C4-2B (cell line): ENCODE results near the gene REM1.
"Not testable (repeated sequence)": the region's sequence is repeated elsewhere in the genome, so short reads cannot be mapped to it uniquely, and the experiment has no call there.

Experiments
- H3K27ac ChIP-seq: fragments of 450-650 bp; 2 replicates; pipeline ENCODE4 v1.5.1; 2017
- CTCF ChIP-seq: fragments of 450-650 bp; conservative IDR thresholded peaks from 2 replicates; pipeline ENCODE4 v1.5.1; 2017; ENCODE audit warnings: mild to moderate bottlenecking
- ZFX ChIP-seq: fragments of 450-650 bp; IDR thresholded peaks from 2 replicates; pipeline ENCODE4 v1.6.1; 2017

The REM1 gene

GRCh38 chr20:31508517-31509244 lies 33.6 kb downstream of the REM1 start:
- no peak overlapping the region for H3K27ac ChIP-seq
- TF ChIP-seq CTCF (no peak), ZFX (no peak)

DNA sequence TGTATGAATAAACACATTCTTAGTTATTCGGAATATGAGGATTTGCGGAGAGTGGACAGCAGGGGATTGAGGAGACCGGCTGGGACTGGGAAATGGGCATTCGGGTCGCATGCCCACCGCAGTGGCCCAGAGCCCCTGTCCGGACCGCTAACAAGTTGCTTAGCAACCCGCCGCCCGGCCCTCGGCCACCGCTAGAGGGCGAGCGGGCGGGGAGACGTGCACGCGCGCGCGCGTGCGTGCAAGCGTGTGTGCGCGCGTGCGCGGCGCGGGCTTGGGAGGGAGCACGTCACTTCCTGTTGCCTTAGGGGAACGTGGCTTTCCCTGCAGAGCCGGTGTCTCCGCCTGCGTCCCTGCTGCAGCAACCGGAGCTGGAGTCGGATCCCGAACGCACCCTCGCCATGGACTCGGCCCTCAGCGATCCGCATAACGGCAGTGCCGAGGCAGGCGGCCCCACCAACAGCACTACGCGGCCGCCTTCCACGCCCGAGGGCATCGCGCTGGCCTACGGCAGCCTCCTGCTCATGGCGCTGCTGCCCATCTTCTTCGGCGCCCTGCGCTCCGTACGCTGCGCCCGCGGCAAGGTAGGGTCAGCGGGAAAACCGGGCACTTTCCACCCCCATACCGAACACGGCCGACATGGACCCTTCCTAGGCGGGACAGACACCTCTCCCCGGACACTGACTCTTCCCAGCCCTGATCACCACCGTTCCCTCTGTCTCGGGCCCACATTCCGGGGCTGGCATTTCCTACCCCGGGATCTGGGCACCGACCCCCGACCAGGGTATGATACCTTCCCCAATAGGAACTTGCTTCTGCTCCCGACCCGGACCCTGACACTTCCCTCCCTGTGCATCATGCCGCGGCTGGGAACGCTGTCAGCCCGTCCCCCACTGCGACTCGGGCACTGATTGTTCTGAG lies 39.3 kb downstream of the REM1 start, which contains the start of gene HM13:
Gene HM13 (plus strand): TSS at position 289 of the 918 bp plus-strand sequence. CDS start 110 bp downstream, at position 399.
- TF ChIP-seq ZFX (peak; percentile 82; the same call in 1 of the 2 replicates), CTCF (peak; percentile 100)
- peak within 1 kb of the TSS; percentile 94 for H3K27ac ChIP-seq

GRCh38 chr20:31515072-31515774 lies 40.1 kb downstream of the REM1 start:
- TF ChIP-seq ZFX (no peak), CTCF (no peak)
- H3K27ac ChIP-seq, result peak overlapping the region; percentile 94

DNA sequence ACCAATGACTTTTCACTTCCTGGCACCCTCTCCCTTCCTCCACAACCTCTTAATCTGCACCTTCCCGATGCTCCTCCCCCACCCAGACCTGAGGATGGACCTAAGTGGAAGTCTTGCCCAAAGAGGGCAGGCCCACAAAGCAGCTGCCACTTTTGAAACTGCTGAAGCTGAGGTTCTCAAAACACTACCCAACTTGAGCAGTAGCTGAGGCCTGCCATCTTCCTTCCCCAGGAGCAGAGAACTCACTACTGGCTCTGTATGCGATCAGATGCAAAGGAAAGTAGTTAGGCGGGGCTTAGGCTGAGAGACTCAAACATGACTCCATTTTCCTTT lies 40.7 kb downstream of the REM1 start:
- H3K27ac ChIP-seq, result peak overlapping the region; percentile 94
- TF ChIP-seq ZFX, result no peak
- no peak for TF ChIP-seq CTCF

DNA sequence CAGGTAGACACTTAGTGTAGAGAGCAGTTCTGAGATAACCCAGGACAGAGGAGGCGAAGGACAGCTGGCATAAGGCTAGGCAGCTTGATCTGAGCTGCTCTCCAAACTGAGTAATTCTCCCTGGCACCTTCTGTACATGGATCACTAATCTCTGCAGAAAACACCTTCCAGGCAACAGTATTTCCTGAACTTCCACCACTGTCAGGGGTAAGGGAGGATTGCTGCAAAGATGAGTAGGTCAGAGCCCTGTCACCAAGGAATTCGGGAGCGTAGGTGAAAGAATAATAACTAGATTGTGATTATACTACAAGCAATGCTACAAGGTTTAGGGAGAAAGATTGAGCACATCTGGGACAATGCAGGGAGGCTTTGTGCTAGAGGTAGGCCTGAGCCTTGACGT lies 41.1 kb downstream of the REM1 start:
- peak overlapping the region; percentile 94 for H3K27ac ChIP-seq
- TF ChIP-seq ZFX (no peak), CTCF (no peak)

DNA sequence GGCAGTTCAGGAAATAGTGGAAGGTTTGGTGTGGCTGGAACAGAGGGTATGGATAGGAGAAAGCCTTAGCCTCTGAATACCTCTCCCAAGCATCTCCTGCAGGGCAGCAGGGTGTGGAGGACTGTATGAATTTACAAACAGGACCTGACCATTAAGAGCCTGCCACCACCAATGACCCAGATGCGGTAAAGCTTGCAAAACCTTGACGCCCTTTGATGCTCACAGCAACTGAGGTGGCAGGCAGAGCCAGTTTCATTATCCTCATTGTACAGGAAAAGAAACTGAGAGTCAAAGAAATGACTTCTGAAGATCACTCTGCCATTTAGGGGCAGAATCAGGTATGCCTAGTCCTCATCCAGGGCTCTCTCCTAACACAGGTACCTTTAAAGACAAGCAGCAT lies 41.6 kb downstream of the REM1 start:
- H3K27ac ChIP-seq, result peak overlapping the region; percentile 94
- TF ChIP-seq CTCF, result no peak
- no peak for TF ChIP-seq ZFX

GRCh38 chr20:31517373-31517772 lies 42.3 kb downstream of the REM1 start:
- TF ChIP-seq ZFX (no peak), CTCF (no peak)

DNA sequence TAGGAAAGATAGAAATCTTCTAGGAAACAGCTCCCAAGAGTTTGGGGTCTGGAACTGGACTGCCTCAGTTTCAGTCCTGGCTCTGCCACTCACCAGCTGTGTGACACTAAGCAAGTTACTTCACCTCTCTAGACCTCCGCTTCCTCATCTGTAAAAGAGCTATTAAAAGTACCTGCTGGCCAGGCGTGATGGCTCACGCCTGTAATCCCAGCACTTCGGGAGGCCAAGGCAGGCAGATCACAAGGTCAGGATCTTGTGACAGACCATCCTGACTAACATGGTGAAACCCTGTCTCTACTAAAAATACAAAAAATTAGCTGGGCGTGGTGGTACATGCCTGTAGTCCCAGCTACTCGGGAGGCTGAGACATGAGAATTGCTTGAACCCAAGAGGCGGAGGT lies 46.2 kb downstream of the REM1 start:
- H3K27ac ChIP-seq, result not testable (repeated sequence)

More at GRCh38 chr20:31517373-31517772, 42.3 kb downstream of the REM1 start:
- peak overlapping the region; percentile 94 for H3K27ac ChIP-seq
